ENCODE measurements around the gene BDKRB2. TPM values are rescaled to one million over a fixed set of nuclear protein-coding genes. Genes with fewer than 3 reads are reported as not detected.

BDKRB2 gene
- polyA plus RNA-seq, 1 donor, result 2.5 TPM

DNA sequence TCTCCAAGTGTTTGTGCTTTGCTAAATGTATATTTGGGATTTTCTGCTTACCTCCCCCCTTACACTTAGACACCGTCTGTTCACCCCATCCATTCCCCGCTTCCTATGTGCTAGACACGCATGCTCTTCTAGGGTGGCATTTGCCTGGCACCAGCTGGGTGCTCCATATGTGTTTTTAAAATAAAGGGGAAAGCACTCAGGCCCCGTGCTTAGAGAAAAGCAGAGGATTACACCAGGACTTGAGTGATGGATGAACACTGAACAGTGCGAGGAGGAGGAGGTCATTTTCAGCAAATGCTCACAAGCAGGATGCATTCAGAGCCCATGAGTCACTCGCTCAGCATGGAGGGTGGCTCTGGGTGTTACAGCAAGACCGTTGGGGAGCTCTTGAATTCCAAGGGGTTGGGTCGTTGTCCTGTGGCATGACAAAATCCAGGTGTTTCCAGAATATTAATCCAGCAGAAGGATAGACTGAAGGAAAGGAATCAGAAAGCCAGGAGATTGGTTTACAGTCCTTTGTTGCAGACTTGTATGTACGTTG is 48.4 kb downstream of the BDKRB2 start:
- no peak for DNase-seq

DNA sequence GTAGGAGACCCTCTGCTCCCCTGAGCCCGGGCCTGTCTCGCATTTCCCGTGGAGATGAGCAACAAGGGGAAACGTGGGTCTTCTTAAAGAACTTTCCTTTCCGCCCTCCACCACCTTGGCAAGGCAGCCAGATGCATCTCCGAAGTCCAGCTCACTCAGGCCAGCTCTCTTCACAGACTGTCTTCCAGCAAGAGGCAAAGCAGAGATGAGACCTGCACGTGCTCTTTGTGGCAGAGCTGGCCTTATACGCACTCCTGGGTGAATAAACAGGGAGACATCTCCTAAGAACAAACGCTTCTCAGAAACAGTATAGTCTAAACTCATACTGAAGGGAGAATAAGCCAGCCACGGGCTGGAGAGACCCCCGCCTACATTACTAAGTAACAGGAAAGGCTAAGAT is 50.0 kb downstream of the BDKRB2 start:
- DNase-seq, result no peak

DNA sequence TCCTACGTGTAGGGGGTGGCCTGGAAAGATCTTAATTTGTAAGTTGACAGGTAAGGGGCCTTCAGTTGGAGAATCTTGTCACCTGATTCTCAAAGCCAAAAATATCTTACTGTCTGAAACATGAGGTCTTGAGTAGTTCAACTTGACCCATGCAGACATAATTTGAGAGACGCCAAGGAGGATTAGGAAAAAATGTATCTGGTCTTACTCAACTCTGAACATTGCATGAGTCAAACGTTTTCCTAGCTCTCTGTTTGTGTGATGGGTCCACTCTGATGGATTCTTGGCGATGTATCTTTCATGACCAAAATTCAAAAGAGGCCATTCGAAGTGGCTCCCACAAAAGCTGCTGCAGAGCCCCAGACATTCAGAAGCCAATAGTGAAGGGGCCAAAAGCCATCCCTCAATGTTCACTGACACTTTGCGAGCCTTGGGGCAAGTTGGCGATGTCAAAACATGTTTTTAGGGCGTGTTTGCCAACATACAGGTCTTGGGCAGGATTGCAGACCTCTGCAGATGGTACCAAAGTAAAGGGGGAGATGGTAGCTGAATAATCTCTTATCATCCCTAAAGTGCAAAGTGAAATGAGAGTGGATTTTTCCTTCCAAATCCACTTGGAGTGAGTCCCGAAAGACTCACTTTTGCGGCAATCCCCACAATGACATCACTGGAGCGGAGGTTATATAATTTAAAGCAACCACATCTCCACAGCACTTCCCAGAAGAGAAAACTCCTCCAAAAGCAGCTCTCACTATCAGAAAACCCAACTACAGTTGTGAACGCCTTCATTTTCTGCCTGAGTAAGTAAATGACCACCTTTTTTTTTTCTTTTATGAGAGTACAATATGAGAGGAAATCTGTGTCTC is 51.1 kb downstream of the BDKRB2 start, which contains the start of gene BDKRB1:
TSS of gene BDKRB1 (plus strand) at position 710 of the 866 bp plus-strand sequence. CDS start 7,473 bp downstream, outside the sequence.
- no peak for DNase-seq

DNA sequence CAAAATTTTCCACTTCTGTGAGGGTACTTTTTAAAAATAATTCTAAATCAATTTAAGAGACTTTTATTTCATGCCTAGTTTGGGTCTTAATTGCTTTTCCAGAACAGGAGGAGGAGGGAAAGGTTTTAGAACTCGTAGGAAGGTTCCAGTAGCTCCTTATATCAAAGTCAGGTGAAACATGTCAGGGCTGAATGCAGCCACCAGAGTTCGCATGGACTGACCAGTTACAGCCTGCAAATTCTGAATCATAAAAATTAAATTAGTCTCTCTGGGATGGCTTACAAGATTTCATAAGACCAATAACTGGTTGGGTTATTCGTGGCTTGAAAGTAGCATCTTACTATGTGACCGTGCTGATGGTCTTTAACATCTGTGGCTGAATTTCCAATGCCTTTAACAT is 51.8 kb downstream of the BDKRB2 start:
- DNase-seq, result no peak

DNA sequence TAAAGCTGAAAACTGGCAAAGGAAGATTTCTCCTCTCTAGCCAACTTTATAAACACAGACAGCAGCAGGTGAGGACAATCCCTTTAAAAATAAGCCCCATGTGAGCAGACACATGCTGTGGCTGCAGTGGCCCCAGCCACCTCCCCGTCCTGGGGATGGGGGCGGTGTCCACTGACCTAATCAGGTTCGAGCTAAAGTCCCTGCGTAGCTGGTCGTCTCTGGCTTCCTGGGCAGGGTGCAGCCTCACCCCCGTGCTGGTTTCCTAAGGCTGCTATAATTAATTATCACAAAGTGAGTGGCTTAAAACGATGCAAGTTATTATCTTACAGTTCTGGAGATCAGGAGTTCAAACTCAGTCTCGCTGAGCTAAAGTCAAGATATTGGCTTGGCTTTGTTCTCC is 52.4 kb downstream of the BDKRB2 start:
- DNase-seq, result no peak

DNA sequence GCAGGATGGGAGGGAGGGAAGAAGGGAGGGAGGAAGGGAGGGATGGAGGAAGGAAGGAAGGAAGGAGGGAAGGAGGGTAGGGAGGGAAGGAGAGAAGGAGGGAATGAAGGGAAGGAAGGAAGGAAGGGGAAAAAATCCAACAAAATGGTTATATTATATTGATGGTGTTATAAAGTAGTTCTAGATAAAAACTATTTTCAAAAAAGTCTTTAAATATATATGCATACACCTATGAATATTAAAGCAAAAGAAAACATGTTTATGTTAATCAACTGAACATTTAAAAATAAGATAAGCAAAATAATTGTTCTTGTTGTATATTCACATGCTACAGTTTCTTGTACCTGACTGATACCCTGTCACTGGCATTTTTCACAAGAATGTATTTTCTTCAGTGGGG is 53.3 kb downstream of the BDKRB2 start:
- DNase-seq, result no peak

DNA sequence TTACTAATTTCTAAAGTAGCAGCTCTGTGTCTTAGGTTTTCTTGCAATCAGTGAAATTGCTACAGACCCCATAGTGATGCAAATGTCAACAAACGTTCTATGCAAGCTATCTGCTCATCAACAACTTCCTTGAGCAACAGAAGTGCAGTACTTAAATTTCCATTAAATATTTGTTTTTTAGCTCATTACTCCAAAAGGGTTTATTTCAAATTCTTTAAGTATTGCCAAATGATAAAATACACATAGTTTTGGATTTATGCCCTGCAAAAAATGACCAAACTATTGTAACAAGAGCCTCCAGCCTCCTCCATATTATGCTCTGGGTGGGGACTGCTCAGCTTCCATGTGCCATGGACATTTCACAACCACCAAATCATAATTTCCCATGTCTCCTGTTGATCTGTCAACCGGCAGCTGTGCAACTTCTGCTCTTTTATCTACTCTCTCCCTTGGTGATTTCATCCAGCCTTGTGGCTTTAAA is 55.7 kb downstream of the BDKRB2 start:
- DNase-seq, result no peak

DNA sequence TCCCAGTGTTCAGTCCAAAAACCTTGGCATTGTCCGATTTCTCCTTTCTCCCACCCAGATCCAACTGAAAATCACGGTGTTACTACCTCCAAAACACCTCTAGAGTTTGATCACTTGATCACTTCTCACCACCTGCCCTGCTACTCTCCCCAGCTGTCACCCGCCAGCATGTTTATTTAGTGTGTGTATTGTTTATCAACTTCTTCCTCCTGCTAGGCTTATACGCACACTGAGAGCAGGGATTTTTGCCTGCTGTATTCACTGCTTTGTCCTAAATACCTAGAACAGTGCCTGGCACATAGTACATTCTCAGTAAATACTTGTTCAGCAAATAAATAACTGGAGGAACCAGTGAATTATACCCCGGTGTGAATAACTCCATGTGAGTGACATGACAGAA is 56.4 kb downstream of the BDKRB2 start:
- DNase-seq, result no peak

DNA sequence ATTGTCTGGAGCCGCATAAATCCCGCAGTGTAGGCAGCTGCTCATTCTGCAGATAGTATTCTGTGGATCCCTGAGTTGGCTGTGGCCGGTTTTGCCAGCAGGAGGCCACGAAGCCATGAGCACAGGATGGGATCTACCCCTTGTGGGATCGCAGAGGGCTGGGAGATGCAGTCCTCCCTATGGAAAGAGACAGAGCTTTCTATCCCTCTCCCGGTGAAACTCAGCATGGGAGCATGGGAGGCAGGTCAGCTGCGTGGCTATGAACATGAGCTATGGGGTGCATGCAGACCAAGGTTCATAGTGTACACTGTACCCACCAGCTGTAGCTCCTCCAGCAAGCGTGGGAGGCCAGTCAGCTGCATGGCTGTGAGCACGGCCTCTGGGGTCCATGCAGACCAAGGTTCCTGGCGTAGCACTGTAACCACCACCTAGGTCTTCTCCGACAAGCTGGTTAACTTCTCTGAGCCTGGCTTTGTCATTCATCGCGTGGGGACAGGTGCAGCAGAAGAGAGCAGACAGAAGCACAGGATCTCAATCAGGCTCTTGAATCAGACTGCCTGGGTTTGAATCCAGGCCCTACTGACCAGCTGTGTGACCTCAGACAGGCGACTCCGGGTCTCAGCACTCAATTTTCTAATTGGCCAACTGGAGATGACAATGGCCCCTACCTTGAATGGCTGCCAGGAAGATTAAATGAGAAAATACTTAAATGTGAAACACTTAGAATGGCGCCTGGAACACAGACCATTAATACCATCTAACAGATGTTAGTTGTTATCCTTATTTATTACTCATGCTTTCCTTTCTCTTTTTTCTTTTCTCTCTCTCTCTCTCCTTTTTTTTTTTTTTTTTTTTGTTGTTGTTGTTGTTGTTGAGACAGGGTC is 57.4 kb downstream of the BDKRB2 start:
- DNase-seq, result no peak

DNA sequence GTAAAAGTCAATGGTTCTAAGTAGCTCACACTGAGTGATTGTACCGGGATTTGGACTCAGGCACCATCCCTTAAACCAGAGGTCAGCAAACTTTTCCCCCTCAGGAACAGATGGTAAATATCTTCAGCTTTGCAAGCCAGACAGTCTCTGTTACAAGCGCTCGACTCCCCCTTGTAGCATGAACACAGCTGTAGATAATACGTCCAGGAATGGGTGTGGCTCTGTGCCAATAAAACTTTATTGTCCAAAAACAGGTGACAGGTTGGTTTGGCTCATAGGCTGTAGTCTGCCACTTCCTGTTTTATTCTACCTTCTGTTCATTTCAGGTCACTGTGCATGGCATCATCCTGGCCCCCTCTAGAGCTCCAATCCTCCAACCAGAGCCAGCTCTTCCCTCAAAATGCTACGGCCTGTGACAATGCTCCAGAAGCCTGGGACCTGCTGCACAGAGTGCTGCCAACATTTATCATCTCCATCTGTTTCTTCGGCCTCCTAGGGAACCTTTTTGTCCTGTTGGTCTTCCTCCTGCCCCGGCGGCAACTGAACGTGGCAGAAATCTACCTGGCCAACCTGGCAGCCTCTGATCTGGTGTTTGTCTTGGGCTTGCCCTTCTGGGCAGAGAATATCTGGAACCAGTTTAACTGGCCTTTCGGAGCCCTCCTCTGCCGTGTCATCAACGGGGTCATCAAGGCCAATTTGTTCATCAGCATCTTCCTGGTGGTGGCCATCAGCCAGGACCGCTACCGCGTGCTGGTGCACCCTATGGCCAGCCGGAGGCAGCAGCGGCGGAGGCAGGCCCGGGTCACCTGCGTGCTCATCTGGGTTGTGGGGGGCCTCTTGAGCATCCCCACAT is 58.9 kb downstream of the BDKRB2 start:
- DNase-seq, result no peak

DNA sequence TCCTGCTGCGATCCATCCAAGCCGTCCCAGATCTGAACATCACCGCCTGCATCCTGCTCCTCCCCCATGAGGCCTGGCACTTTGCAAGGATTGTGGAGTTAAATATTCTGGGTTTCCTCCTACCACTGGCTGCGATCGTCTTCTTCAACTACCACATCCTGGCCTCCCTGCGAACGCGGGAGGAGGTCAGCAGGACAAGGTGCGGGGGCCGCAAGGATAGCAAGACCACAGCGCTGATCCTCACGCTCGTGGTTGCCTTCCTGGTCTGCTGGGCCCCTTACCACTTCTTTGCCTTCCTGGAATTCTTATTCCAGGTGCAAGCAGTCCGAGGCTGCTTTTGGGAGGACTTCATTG is 59.5 kb downstream of the BDKRB2 start:
- DNase-seq, result no peak

DNA sequence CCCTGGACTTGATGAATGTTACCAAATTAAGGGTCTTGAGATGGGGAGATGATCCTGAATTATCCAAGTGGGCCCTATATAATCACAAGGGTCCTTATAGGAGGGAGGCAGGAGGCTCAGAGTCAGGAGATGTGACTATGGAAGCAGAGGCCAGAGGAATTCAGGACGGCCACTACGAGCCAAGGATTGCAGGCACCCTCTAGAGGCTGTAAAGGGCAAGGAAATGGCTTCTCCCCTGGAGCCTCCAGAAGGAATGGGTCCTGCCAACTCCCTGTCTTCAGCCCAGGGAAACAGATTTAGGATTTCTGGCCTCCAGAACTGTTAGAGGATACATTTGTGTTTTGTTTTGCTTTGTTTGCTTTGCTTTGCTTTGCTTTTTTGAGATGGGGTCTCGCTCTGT is 60.2 kb downstream of the BDKRB2 start:
- no peak for DNase-seq

DNA sequence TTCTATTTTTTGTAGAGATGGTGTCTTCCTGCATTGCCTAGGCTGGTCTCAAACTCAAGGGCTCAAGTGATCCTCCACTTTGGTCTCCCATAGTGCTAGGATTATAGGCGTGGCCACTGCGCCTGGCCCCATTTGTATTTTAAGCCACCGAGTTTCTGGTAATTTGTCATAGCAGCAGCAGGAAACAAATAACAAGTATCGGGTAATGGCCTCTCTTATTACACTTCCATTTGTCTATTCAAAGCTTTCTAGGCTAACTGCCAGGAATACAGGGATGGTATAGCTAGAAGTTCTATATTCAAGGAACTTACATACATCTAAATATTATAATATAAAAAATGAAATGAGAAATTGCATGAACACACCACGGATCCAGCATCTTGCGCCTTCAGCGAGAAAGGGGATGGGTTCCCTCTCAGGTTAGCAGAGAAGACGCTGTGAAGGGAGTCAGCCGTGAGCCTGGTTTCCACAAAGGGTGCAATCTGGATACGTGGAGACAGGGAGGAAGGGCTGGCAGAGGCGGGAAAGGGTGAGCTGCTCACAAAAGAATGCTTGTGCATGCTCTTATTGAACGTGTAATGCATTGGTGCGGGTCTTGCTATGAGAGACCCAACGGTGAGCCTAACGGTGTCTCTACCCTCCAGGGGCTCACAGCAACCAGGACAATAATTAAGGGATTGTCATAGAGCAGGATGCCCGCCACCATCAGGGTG is 60.9 kb downstream of the BDKRB2 start:
- DNase-seq, result no peak

DNA sequence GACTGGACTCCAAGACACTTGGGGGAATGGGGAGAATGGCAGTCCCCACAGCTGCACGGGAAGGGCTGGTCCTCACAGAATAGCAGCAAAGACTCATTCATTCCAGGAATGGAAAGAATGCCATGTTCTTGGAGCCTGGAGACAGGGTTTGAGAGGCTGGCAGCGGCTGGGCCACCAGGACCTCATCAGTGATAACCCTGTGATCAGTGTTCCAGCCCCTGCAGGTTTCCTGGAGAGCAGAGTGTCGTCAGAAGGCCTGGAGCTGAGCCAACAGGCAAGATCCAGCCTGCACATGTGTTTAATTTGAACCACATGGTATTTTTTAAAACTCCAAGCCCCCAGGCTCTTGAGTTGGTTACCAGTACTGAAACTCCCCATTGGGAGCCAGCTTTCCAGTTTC is 62.7 kb downstream of the BDKRB2 start:
- DNase-seq, result no peak

DNA sequence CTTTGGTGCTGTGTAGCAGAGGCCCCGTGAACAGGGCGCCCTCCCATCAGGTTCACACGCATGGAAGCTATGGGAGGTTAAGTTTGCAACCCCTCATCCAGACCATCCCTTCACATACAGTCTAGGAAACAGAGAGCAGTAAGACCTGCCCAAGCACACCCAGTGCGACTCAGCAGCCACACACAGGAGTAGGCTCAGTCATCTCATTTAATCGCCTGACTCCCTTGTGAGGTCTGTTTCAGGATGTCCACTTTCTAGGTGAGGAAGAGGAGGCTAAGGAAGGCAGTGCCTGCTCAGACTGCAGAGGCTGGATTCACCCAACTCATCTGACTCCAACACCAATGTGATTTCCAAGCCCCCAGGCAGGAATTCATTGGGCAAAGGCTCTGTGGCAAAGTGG is 63.3 kb downstream of the BDKRB2 start:
- no peak for DNase-seq

DNA sequence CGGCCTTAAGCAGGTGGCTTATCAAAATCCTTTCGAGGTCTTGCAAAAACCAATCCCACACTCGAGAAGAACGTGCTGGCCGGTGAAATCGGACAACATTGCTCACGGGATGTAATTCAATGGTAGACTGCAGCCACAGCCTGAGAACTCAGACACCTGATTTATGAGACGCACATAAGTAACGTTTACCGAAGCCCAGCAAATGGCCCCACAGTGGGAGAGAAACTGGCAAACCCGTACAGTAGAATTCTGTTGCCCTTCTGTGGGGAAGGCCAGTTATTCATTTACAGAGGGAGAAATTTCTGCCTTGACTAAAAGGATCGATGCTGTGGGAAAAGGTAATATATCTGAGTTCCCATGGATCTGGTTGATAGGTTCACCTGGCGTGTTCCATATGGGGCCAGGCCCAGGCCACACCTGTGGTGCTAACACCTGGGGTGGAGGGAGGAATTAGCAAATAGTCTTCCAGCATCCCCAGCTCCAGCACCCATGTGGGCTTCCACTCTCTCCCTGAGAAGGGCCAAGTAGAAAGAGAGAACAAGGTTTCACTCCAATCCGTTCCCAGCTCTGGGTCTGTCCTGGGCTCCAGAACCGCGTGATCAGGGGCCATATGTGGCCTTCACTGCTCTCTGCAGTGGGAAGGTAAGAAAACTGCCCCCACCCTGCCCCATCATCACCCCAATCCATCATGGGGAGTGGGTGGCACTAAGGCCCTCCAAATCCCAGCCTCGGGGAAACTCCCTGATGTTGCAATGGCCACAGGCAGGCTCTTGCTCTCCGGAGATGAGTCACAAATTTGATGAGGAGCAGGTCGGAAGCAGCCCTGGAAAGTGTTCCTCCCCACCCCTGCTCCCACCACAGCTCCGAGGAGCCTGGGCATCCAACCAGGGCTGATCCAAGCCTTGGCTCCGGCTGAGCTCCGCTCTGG is 64.1 kb downstream of the BDKRB2 start:
- DNase-seq, result peak; percentile 30

DNA sequence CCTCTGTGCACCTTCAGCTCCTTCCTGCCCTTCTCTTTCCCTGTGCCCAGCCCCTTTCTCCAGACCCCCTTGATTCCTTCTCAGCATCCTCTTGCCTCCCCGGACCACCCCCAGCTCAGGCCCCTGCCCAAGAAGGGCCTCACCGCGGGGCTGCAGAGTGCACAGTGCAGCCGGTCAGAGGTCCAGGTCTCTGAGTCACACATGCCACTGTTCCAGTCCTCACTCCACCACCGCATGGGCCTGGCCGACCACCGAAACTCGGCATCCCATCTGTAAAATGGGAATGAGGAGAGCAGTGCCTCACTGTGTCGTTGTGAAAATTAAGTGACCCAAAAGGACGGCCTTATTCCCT is 64.7 kb downstream of the BDKRB2 start:
- no peak for DNase-seq

DNA sequence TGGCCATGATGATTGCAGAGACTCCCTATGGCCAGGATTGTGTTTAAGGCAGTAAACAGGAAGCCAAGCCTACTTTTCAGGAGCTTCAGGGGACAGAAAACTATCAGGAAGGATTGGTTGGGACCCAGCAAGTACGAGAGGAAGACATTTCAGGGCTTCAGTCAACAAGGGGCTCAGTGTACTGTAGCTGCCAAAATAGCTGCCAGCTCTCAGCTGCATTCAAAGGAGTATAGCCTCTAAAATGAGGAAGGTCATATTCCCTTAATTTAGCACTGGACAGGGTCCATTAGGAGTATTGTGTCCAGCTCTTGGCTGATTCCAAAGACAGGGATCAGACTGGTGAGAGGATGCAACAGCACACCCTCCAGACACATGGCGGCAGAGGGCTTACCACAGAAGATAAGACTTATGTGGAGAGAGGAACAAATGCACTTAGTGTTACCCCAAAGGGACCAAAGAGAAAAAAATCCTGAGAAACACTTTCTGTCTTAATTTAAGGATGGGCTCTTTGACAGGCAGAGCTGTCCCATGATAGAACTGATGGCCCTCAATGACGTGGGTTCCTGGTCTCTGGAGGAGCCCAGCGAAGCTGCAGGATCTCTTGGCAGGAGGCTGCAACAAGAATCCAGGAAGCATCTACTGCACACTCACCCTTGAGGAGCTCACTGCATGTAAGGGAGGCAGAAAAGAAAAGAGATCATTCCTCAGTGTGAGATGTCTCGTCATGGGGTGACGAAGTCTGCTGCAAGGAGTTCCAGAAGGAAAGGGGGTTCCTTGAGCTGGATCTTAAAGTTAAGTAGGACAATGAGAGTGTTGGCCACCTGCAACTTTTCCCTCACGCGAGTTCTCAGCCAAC is 66.2 kb downstream of the BDKRB2 start:
- DNase-seq, result no peak

DNA sequence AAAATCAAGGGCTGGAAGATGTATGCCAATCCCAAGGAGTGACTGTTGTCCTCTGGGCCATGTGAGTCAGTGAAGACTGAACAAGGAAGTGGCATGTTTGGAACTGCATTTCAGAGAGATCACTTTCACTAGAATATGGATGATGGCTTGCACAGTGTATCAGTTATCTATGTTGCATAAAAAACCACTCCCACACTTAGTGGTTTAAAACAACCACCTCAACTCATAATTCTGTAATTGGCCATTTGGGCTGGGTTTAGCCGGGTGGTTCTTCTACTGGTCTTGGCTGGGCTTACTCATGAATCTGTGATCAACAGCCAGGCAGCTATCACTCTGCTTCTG is 66.8 kb downstream of the BDKRB2 start:
- no peak for DNase-seq

Data from left kidney (tissue), 2 donors.